Activated CD8-positive, alpha-beta memory T cell treated with anti-CD3 and anti-CD28 coated beads for 36 hours (primary cell): ENCODE measurements around the gene TEKT3. TPM values are rescaled to one million over a fixed set of nuclear protein-coding genes. Genes with fewer than 3 reads are reported as not detected.

Experiments used
- CTCF ChIA-PET: fragments of 350-600 bp; sonication (Branson Sonifier 250); formaldehyde crosslinking; loops from one replicate; lab custom pipeline; 2021; ENCODE audit warnings: antibody characterized with exemption; lab: Charles Lee
- POLR2A ChIA-PET: fragments of 350-600 bp; sonication (Branson Sonifier 250); formaldehyde crosslinking; loops from one replicate; lab custom pipeline; 2021; ENCODE audit warnings: antibody characterized with exemption; lab: Charles Lee
- total RNA-seq, 2 experiments: library from RNA; stranded (reverse); gene quantifications; one replicate each; pipeline ENCODE4 v1.2.3, GENCODE V29; 2021

Gene TEKT3
- total RNA-seq, result not detected

- ChIA-PET POLR2A (no interaction called here), CTCF (no interaction called here)
These were observed at the start of gene TEKT3 for GRCh38 chr17:15341385-15341849. TSS of gene TEKT3 (minus strand) at chr17:15341597. CDS start at chr17:15331585, 10,012 bp downstream.

DNA sequence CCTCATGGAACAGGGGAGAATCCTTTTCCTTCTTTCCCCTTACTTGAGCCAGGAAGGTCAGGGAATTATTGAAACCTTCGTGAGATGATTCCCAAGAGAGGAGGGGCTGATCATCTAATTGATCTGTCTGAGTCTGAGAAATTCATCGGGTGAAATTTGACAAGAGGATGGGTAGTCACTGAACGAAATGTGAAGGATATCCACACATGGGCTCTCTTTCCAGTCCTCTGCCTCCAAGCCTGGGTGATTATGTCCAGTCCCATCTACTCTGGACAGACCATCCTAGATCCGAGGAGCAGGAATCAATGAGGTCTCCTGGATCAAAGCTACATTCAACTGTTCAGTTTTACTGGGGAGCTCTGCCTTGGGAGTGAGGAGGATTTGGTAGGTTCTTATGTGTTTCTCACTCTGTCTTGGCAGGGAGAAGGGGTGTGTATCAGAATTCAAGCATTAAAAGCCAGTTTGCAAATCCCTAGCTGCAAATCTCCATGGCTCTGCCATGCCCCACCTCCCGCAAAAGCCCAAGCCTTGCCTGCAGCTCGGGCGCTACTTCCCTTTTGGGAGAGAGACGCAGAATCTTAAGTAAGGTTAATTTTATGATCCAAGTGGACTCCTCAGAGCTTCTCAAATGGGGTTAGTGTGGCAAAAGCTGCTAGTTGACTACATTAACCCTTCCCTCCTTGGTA is 47.1 kb upstream of the TEKT3 start:
- ChIA-PET POLR2A (no interaction called here), CTCF (no interaction called here)

- CTCF ChIA-PET, result no interaction called here
- POLR2A ChIA-PET, result no interaction called here
These were observed 44.7 kb upstream of the TEKT3 start for GRCh38 chr17:15386083-15386482.

DNA sequence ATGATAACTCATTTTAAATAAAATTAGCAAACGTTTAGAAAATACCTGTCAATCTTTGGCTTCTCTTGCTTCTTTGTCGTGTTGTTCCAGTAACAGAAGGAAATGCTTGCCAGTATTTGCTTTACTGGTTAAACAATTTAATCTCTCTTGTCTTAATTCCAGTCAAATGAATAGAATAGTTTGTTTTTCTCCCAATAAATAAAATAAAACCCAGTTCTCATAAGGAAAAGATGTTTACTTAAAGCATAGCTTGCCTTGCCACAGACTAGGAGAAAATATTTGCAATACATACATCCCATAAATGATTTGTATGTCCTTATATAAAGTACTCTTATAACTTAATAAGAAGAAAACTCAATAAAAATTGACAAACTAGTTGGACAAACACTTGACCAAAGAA is 43.9 kb upstream of the TEKT3 start:
- POLR2A ChIA-PET, result no interaction called here
- CTCF ChIA-PET, result no interaction called here

GRCh38 chr17:15384142-15384787 is 42.9 kb upstream of the TEKT3 start:
- CTCF ChIA-PET, result no interaction called here
- POLR2A ChIA-PET, result no interaction called here

DNA sequence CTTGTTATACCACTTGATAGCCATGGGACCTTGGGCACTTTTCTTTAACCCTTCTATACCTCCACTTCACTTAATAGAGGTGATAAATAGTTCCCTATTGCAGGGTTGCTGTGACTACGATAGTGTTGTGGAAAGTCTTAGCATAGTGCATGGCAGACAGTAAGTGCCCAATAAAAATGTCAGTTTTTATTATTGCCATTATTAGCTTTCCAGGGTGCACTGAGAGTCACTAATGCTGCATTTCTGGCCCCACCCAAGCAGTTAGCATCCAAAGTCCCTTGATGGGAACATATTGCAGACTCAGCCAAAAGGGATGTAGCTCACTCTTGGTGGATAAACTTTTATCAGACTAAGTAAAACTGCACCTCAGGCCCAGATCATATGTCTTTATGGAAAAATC is 41.5 kb upstream of the TEKT3 start:
- CTCF ChIA-PET, result no interaction called here
- POLR2A ChIA-PET, result no interaction called here

DNA sequence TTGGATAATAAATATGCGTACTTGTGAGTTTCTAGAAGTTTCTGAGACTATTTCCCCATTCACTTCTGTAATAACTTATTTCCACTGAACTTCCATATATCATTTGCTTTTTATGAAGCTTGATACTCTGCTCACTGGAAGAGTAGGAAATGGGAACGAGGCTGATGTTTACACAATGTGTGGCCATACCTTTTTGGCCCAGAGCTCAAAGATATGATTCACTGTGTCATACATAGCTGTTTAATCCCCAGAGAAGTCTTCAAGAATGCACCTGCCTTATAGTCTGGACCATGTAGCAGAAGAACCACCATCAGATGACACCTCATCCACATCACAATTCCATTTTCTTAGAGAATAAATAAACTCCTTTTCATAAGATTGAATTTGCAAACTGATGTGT is 40.3 kb upstream of the TEKT3 start:
- POLR2A ChIA-PET, result no interaction called here
- CTCF ChIA-PET, result interaction anchor here (0.8 kb wide), 1 partner anchor 19 kb away, joined by 3 read pairs; no protein-coding TSS in a partner anchor

- ChIA-PET POLR2A (no interaction called here), CTCF (interaction anchor here (0.7 kb wide), 1 partner anchor 123 kb away, joined by 3 read pairs; no protein-coding TSS in a partner anchor)
These were observed 39.0 kb upstream of the TEKT3 start for GRCh38 chr17:15380446-15380845.

DNA sequence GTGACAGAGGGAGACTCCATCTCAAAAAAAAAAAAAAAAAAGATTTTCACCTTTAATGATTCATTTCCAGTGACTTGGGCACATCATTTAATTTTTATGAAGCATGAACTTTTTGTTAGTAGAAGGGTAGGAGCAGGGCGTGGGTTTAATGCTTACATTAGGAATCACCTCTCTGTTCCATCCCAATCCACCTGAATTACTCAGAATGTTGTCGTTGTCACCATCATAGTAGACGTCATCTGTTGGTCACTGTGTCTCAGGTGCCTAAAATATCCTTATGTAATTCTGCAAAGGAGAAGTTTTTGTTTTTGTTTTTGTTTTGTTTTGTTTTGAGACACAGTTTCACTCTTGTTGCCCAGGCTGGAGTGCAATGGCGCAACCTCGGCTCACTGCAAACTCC is 38.3 kb upstream of the TEKT3 start:
- POLR2A ChIA-PET, result no interaction called here
- CTCF ChIA-PET, result no interaction called here

DNA sequence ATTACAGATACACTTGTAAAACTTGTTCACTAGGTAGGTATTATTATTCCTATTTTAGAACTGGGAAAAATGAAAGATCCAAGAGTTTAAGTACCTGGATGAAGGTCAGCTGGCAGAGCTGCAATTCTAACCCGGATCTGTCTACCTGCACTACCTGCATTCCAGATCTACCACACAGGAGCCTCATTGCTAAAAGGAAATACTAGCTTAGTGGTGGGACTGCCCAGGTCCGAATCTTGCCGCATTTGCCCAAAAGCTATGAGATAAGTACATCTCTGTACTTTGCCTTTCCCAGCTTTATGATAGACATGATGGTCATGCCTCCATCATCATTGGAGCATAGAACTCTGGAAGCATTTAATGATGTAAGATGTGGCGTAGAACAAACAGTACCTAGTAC is 36.8 kb upstream of the TEKT3 start:
- ChIA-PET POLR2A (no interaction called here), CTCF (no interaction called here)

DNA sequence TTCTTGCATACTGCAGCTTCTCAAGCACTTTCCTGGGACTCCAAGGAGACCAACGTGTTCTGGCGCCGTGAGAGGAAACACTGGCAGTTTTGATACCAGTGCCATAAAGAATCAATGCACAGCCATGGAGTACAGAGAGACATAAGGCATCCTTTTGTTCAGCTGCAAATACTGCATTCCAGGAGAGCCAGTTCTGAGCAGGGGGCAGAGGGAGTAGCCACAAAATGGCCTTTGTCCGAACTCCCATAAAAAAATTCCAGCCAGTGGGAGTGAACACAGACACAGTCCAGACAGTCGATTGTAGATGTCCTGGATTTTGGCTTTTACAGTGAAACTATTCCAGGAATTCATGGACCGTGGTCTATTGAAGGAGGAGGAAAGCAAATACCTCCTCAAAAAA is 36.2 kb upstream of the TEKT3 start:
- CTCF ChIA-PET, result no interaction called here
- POLR2A ChIA-PET, result no interaction called here

DNA sequence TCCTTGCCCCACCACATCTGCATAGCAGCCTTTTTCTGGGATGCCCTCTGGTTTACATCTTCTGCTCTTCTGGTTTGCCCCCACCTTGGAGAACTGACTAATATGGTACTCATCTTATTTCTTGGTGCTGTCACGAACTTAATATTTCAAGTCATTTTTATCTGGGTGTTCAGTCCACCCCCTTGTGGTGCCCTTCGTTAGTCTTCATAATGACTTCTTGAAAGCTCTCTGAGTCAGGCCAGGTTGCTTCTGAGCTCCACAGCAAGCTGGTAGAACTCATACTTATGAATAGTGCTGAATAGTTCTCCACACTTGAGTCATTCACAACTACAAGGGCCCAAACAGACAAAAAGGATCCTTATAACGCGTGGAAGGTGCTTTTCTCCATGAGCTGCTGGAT is 35.8 kb upstream of the TEKT3 start:
- CTCF ChIA-PET, result no interaction called here
- POLR2A ChIA-PET, result no interaction called here

GRCh38 chr17:15371376-15372130 is 30.2 kb upstream of the TEKT3 start:
- CTCF ChIA-PET, result no interaction called here
- POLR2A ChIA-PET, result no interaction called here

DNA sequence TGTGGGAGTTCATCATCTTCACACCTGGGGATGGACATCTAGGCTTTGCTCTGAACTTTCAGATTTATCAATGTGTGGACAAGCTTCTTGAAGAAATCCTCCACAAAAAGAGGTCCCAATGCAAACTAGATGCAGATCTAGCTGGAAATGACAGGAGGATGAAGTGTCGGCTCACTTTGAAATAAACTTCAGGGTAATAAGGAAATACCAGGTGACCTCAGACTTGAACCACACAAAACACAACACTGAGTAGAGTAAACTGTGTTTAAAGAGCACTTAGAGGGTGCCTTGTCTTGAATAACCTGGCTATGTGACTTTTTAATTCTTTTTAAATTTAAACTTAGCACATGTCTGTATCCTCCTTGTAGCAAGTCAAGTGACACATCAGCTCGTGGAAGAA is 27.2 kb upstream of the TEKT3 start:
- CTCF ChIA-PET, result no interaction called here
- POLR2A ChIA-PET, result no interaction called here

GRCh38 chr17:15366026-15366425 is 24.6 kb upstream of the TEKT3 start:
- CTCF ChIA-PET, result no interaction called here
- POLR2A ChIA-PET, result no interaction called here

DNA sequence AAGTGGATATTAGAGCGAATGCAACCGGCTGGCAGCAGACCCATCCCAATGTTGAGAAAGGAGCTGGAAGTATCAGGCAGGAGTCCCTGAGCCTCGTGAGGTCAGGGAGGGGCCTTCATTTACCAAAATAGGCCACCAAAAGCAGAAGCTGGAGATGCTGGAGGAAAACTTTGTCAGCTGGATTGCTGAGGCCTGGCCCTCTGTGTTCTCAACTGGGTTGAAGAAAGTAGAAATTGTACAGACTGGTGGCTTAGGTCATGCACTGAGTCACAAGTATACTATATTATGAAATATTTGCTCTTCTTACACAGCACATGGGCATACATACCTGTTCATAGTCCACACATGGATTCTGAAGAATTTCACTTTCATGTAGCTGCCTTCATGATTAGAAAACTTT is 23.2 kb upstream of the TEKT3 start:
- ChIA-PET CTCF (no interaction called here), POLR2A (no interaction called here)

DNA sequence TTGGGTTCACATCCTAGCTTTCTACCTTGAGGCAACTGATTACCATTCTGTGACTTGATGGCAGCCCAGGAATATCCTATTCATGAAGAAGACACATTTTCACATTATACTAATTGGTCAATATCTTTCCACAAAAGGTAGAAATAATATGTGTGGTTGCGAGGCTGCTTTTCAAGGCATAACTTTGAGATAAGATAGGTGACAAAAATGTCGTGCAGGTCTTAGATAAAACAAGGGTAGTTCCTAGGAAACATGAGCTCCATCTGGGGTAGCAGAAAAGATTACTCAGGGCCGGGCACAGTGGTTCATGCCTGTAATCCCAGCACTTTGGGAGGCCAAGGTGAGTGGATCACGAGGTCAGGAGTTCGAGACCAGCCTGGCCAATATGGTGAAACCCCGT is 22.3 kb upstream of the TEKT3 start:
- ChIA-PET POLR2A (no interaction called here), CTCF (no interaction called here)

- ChIA-PET POLR2A (no interaction called here), CTCF (no interaction called here)
These were observed 20.2 kb upstream of the TEKT3 start for GRCh38 chr17:15361592-15361991.

- CTCF ChIA-PET, result no interaction called here
- POLR2A ChIA-PET, result no interaction called here
These were observed 19.8 kb upstream of the TEKT3 start for GRCh38 chr17:15361151-15361550.

DNA sequence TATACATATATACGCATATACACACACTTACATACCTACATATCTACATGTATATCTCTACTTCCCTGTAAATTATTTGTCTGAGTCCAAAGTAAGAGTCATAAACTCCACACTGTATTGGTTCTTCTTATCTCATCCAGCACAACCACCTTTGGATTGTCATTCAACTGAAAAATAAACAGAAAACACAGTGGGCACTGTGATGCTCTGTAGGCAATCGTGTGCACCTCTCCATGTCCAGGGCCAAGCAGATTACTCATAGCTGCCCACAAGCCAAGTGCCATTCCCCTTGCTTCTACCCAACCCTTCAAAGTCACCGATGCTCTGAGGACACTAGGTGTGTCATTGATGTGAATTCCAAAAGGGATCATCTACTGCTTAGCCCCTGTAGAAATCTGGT is 12.9 kb upstream of the TEKT3 start:
- CTCF ChIA-PET, result no interaction called here
- POLR2A ChIA-PET, result no interaction called here

GRCh38 chr17:15351925-15352324 is 10.5 kb upstream of the TEKT3 start:
- ChIA-PET CTCF (no interaction called here), POLR2A (no interaction called here)
